Peyer's patch (tissue), 4 donors: ENCODE results near the gene PPT2.

Experiments
- CTCF ChIP-seq, 6 experiments: fragments of 450-650 bp in 4 of 6; fragments of 200-600 bp in 2 of 6; sonication (generic) in 1 of 6; IDR thresholded peaks; one replicate each; pipeline ENCODE4 v1.5.1; 2017 to 2019; ENCODE audit warnings: antibody characterized with exemption in 6 of 6, mild to moderate bottlenecking in 3 of 6, moderate library complexity in 1 of 6
- POLR2A ChIP-seq, 2 donors: fragments of 450-650 bp; IDR thresholded peaks; one replicate each; pipeline ENCODE4 v1.5.1; 2017; ENCODE audit warnings: antibody characterized with exemption in 2 of 2, mild to moderate bottlenecking in 2 of 2, moderate library complexity in 2 of 2

DNA sequence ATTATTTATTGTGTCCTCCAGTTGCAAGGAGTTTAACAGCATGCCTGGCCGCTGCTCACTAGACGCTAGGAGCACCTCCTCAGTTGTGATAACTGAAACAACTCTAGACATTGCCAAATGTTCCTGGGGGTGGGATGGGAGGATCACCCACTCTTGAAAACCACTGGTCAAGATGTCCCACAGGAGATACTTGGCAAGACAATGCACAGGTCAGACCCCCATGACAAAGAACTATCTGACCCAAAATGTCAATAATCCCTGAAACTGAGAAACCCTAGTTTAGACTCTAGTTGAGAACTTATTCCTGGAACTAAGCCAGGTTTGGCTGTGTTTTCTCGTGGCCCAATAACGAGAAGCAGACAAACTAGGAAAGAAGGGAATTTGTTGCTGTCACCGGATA is 14.4 kb upstream of the PPT2 start:
- TF ChIP-seq CTCF (IDR thresholded peaks at IDR 0.05) (no peak), POLR2A (IDR thresholded peaks at IDR 0.05) (no peak)
